ENCODE data around the gene LRRC75A.

DNA sequence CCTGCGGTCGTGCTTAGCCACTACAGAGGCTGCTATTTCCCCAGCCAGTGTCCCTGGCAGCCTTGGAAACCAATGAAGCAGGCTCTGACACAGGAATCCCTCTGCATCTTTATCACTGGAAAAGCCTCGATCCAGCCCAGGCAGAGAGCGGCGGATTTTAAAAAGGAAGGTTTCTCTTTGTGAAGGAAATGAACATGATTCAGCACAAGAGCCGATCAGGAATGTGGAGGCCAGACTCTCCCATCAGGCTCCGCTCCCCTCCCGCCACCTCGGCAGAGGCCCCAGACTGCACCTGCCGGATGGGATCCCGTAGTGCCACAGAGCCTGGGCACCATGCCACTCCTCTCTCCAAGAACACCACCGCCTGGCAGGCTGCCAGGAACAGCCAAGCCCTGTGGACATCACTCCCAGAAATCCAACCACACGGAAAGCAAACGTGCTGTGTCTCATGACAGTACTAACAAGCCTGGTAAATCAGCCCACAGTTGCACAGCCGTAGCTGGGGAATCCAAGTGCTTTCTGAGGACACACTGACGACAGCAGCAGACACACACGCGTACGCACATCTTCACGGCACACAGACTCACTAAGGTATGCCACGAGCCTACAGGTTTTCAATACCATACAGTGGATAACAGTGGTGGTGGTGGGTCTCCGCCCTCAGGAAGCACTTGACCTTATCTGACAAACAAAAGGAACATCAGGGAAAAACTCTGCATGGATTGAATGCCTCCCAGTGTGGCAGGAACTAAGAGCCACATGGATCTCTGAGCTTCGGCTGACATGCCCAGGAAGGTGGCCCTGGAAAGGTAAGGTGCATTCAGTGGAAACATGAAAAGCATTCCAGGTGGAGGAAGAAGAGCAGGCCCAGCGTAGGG is 5.4 kb downstream of the LRRC75A start:
- TF ChIP-seq, protein P1, sequence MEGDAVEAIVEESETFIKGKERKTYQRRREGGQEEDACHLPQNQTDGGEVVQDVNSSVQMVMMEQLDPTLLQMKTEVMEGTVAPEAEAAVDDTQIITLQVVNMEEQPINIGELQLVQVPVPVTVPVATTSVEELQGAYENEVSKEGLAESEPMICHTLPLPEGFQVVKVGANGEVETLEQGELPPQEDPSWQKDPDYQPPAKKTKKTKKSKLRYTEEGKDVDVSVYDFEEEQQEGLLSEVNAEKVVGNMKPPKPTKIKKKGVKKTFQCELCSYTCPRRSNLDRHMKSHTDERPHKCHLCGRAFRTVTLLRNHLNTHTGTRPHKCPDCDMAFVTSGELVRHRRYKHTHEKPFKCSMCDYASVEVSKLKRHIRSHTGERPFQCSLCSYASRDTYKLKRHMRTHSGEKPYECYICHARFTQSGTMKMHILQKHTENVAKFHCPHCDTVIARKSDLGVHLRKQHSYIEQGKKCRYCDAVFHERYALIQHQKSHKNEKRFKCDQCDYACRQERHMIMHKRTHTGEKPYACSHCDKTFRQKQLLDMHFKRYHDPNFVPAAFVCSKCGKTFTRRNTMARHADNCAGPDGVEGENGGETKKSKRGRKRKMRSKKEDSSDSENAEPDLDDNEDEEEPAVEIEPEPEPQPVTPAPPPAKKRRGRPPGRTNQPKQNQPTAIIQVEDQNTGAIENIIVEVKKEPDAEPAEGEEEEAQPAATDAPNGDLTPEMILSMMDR (IDR thresholded peaks at IDR 0.05) = no peak
- no peak for TF ChIP-seq POLR2A (IDR thresholded peaks at IDR 0.05)
